Brain microvascular endothelial cell (primary cell): Measurements from ENCODE around the gene XRCC5.

Experiments
- DNase-seq: peaks from one replicate; pipeline ENCODE4 v3.0.0-alpha.2; 2020
- H3K27ac ChIP-seq: fragments of 250-450 bp; sonication (Bioruptor Pico); 2 replicates; pipeline ENCODE4 v1.5.1; 2020; ENCODE audit warnings: mild to moderate bottlenecking, moderate library complexity
- H3K27me3 ChIP-seq: fragments of 250-450 bp; sonication (Bioruptor Pico); replicated peaks from 2 replicates; pipeline ENCODE4 v1.5.1; 2020; ENCODE audit warnings: mild to moderate bottlenecking
- H3K36me3 ChIP-seq: fragments of 250-450 bp; sonication (Bioruptor Pico); replicated peaks from 2 replicates; pipeline ENCODE4 v1.5.1; 2020; ENCODE audit warnings: mild to moderate bottlenecking
- H3K4me3 ChIP-seq: 2 replicates; pipeline ENCODE4 v1.5.1; 2011; ENCODE audit warnings: low read depth, mild to moderate bottlenecking, control low read depth, low read length, moderate library complexity
- in situ Hi-C: cut with HindIII; loops from 2 replicates; pipeline ENCODE4 v1.10.0; 2017; ENCODE audit warnings: low sequenced_read_pairs, low pct_ligation_motif_present
- TF ChIP-seq, protein P1 (sequence below): IDR thresholded peaks from 2 replicates; pipeline ENCODE4 v1.5.1; 2011; ENCODE audit warnings: low read depth, mild to moderate bottlenecking, moderate library complexity, low read length, control low read depth, inconsistent platforms; ENCODE audit errors: missing control alignments

XRCC5 gene

GRCh38 chr2:216107320-216107719 is 1.8 kb upstream of the XRCC5 start:
- H3K36me3 ChIP-seq = peaks cover 12% of the 10 kb centered on the region
- in situ Hi-C loops = no loop called here
- TF ChIP-seq, protein P1, sequence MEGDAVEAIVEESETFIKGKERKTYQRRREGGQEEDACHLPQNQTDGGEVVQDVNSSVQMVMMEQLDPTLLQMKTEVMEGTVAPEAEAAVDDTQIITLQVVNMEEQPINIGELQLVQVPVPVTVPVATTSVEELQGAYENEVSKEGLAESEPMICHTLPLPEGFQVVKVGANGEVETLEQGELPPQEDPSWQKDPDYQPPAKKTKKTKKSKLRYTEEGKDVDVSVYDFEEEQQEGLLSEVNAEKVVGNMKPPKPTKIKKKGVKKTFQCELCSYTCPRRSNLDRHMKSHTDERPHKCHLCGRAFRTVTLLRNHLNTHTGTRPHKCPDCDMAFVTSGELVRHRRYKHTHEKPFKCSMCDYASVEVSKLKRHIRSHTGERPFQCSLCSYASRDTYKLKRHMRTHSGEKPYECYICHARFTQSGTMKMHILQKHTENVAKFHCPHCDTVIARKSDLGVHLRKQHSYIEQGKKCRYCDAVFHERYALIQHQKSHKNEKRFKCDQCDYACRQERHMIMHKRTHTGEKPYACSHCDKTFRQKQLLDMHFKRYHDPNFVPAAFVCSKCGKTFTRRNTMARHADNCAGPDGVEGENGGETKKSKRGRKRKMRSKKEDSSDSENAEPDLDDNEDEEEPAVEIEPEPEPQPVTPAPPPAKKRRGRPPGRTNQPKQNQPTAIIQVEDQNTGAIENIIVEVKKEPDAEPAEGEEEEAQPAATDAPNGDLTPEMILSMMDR = no peak
- no peak for DNase-seq
- H3K4me3 ChIP-seq = peak overlapping the region; percentile 7
- no peak overlapping the region for H3K27ac ChIP-seq
- no peaks in the 10 kb centered on the region for H3K27me3 ChIP-seq

GRCh38 chr2:216107760-216108159 is 1.4 kb upstream of the XRCC5 start:
- TF ChIP-seq, protein P1 = no peak
- in situ Hi-C loops = no loop called here
- no peak overlapping the region for H3K27ac ChIP-seq
- no peaks in the 10 kb centered on the region for H3K27me3 ChIP-seq
- no peak for DNase-seq
- H3K36me3 ChIP-seq = peaks cover 12% of the 10 kb centered on the region
- peak overlapping the region; percentile 7 for H3K4me3 ChIP-seq

DNA sequence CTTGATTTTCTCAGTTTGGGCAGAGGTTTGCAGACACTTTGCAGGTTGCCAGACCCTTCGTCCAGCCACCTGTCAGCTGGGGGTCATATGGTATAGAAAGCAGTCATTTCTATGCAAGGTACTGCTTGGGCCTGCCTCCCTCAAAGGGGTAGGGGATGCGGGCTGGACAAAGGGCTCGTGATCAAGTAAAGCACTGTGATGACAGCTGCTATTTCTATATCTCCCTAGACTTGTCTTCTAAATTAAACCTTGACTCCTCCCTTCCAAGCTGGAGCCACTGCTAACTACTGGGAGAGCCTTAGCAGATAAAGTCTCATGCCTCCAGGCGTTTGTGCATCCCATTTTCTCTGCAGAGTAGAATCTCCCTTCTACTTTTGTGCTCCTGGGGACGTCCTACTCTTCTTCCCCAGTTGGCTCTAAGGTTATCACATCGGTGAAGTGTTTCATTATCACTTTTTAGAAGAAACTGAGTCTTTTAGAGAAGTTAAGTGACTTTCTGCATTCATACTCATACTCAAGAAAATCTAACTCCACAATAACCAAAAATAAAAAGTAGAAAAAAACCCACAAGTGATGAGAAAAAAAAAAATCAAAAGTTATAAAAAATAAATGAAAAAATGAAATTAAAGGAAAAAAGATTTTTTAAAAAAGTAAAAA is 710 bp upstream of the XRCC5 start:
- Histone ChIP-seq H3K27me3 (no peaks in the 10 kb centered on the region), H3K36me3 (peaks cover 17% of the 10 kb centered on the region), H3K27ac (peak overlapping the region; percentile 47), H3K4me3 (peak overlapping the region; percentile 49)
- in situ Hi-C loops = no loop called here
- TF ChIP-seq, protein P1 = no peak
- DNase-seq = no peak

GRCh38 chr2:216109962-216110614 is 940 bp downstream of the XRCC5 start:
- TF ChIP-seq, protein P1 = peak; percentile 50
- peak overlapping the region; percentile 81 for H3K27ac ChIP-seq
- peak; percentile 3 for DNase-seq
- peaks cover 28% of the 10 kb centered on the region for H3K36me3 ChIP-seq
- H3K27me3 ChIP-seq = no peaks in the 10 kb centered on the region
- peak overlapping the region; percentile 98 for H3K4me3 ChIP-seq
- in situ Hi-C loops = no loop called here

- no peak overlapping the region for H3K27ac ChIP-seq
- H3K36me3 ChIP-seq = peaks cover 31% of the 10 kb centered on the region
- TF ChIP-seq, protein P1 = no peak
- no peaks in the 10 kb centered on the region for H3K27me3 ChIP-seq
- in situ Hi-C loops = no loop called here
- DNase-seq = no peak
- H3K4me3 ChIP-seq = peak overlapping the region; percentile 98
These were observed 1.5 kb downstream of the XRCC5 start for GRCh38 chr2:216110620-216111019.
